Measurements from ENCODE around the gene GJB4.
"Not testable (repeated sequence)": the region's sequence is repeated elsewhere in the genome, so short reads cannot be mapped to it uniquely, and the experiment has no call there.

The GJB4 gene

GRCh38 chr1:34759503-34760357 lies at the start of gene GJB4:
TSS of gene GJB4 (plus strand) at chr1:34759740. CDS start at chr1:34761255, 1,515 bp downstream.
- no peak for DNase-seq (ENCODE audit: low spot score)

- DNase-seq (ENCODE audit: low spot score) = no peak
These were observed 48.7 kb upstream of the GJB4 start for GRCh38 chr1:34710812-34711211.

- no peak for DNase-seq (ENCODE audit: low spot score)
These were observed 48.1 kb upstream of the GJB4 start for GRCh38 chr1:34711485-34711884.

- DNase-seq (ENCODE audit: low spot score) = no peak
These were observed 47.4 kb upstream of the GJB4 start for GRCh38 chr1:34712007-34712688.

GRCh38 chr1:34713443-34713842 lies 46.1 kb upstream of the GJB4 start:
- DNase-seq (ENCODE audit: low spot score) = no peak

- no peak for DNase-seq (ENCODE audit: low spot score)
These were observed 45.2 kb upstream of the GJB4 start for GRCh38 chr1:34714386-34714785.

GRCh38 chr1:34715139-34715538 lies 44.4 kb upstream of the GJB4 start:
- DNase-seq (ENCODE audit: low spot score) = no peak

GRCh38 chr1:34721241-34721640 lies 38.3 kb upstream of the GJB4 start:
- no peak for DNase-seq (ENCODE audit: low spot score)

GRCh38 chr1:34721646-34722355 lies 37.7 kb upstream of the GJB4 start:
- DNase-seq (ENCODE audit: low spot score) = no peak

- DNase-seq (ENCODE audit: low spot score) = no peak
These were observed 32.7 kb upstream of the GJB4 start for GRCh38 chr1:34726861-34727260.

- no peak for DNase-seq (ENCODE audit: low spot score)
These were observed 29.1 kb upstream of the GJB4 start for GRCh38 chr1:34730485-34730884.

GRCh38 chr1:34732831-34733230 lies 26.7 kb upstream of the GJB4 start:
- not testable (repeated sequence) for DNase-seq (ENCODE audit: low spot score)

GRCh38 chr1:34736692-34737091 lies 22.8 kb upstream of the GJB4 start:
- DNase-seq (ENCODE audit: low spot score) = no peak

GRCh38 chr1:34737236-34737635 lies 22.3 kb upstream of the GJB4 start:
- DNase-seq (ENCODE audit: low spot score) = not testable (repeated sequence)

- DNase-seq (ENCODE audit: low spot score) = no peak
These were observed 19.9 kb upstream of the GJB4 start for GRCh38 chr1:34739613-34740012.

GRCh38 chr1:34740161-34740868 lies 19.2 kb upstream of the GJB4 start:
- DNase-seq (ENCODE audit: low spot score) = no peak

GRCh38 chr1:34742667-34743270 lies 16.8 kb upstream of the GJB4 start:
- DNase-seq (ENCODE audit: low spot score) = peak; percentile 61

GRCh38 chr1:34743775-34744174 lies 15.8 kb upstream of the GJB4 start:
- no peak for DNase-seq (ENCODE audit: low spot score)

- no peak for DNase-seq (ENCODE audit: low spot score)
These were observed 14.7 kb upstream of the GJB4 start for GRCh38 chr1:34744851-34745250.

GRCh38 chr1:34745666-34746065 lies 13.9 kb upstream of the GJB4 start:
- DNase-seq (ENCODE audit: low spot score) = no peak

- no peak for DNase-seq (ENCODE audit: low spot score)
These were observed 13.4 kb upstream of the GJB4 start for GRCh38 chr1:34746101-34746500.

Data from CD4-positive, alpha-beta T cell treated with Interleukin-6 at 100 ng/mL for 8 hours (primary cell).